Right atrium auricular region (tissue), 2 donors: Measurements from ENCODE around the gene IKZF1. TPM values are rescaled to one million over a fixed set of nuclear protein-coding genes. Genes with fewer than 3 reads are reported as not detected.

Experiments used
- DNase-seq: peaks from one replicate; pipeline ENCODE4 v3.0.0-alpha.2; 2019; ENCODE audit warnings: low spot score
- H3K27ac ChIP-seq, 2 donors: fragments of 200-600 bp; sonication (generic); 1 replicate in 1 of 2; 2 replicates in 1 of 2; pipeline ENCODE4 v1.5.1; 2016 to 2019
- H3K27me3 ChIP-seq, 2 donors: fragments of 200-600 bp; sonication (generic); one replicate each; pipeline versions ENCODE4 v1.5.1 to v1.6.0; 2017 to 2019
- H3K36me3 ChIP-seq: fragments of 200-600 bp; sonication (generic); one replicate; pipeline ENCODE4 v1.5.1; 2016
- H3K4me1 ChIP-seq, 2 donors: fragments of 200-600 bp; sonication (generic); one replicate each; pipeline versions ENCODE4 v1.5.1 to v1.6.0; 2017 to 2019
- H3K4me3 ChIP-seq, 2 donors: fragments of 200-600 bp; sonication (generic); 1 replicate in 1 of 2; 2 replicates in 1 of 2; pipeline ENCODE4 v1.5.1; 2017 to 2019; ENCODE audit warnings: mild to moderate bottlenecking in 1 of 2, moderate library complexity in 1 of 2
- H3K9me3 ChIP-seq, 2 donors: fragments of 200-600 bp; sonication (generic); one replicate each; pipeline ENCODE4 v1.5.1; 2019
- CTCF ChIP-seq, 2 donors: fragments of 200-600 bp; sonication (generic); IDR thresholded peaks; one replicate each; pipeline ENCODE4 v1.5.1; 2019; ENCODE audit warnings: antibody characterized with exemption in 2 of 2
- total RNA-seq, 2 donors: library from RNA; depleted of rRNA; stranded (reverse); fragments of >200 nt; gene quantifications; one replicate each; pipeline ENCODE4 v1.1.0, GENCODE V29; 2016

Gene IKZF1
- total RNA-seq, 2 donors from 2014 or later = 1.7 to 9.7 TPM

GRCh38 chr7:50276483-50276882 lies 28.0 kb upstream of the IKZF1 start:
- H3K4me1 ChIP-seq = no peaks in the 10 kb centered on the region
- no peak overlapping the region for H3K4me3 ChIP-seq
- no peaks in the 10 kb centered on the region for H3K9me3 ChIP-seq
- no peaks in the 10 kb centered on the region for H3K27me3 ChIP-seq
- TF ChIP-seq CTCF (IDR thresholded peaks at IDR 0.05) = no peak
- H3K36me3 ChIP-seq = no peaks in the 10 kb centered on the region
- DNase-seq = no peak
- H3K27ac ChIP-seq = no peak overlapping the region

- Histone ChIP-seq H3K9me3 (no peaks in the 10 kb centered on the region), H3K36me3 (no peaks in the 10 kb centered on the region), H3K27me3 (no peaks in the 10 kb centered on the region), H3K4me3 (no peak overlapping the region), H3K4me1 (no peaks in the 10 kb centered on the region), H3K27ac (no peak overlapping the region)
- no peak for TF ChIP-seq CTCF (IDR thresholded peaks at IDR 0.05)
- DNase-seq = no peak
Measured at GRCh38 chr7:50278120-50278519, 26.4 kb upstream of the IKZF1 start.

GRCh38 chr7:50281680-50282445 lies 22.7 kb upstream of the IKZF1 start:
- Histone ChIP-seq H3K4me1 (no peaks in the 10 kb centered on the region), H3K4me3 (no peak overlapping the region), H3K9me3 (no peaks in the 10 kb centered on the region), H3K27ac (no peak overlapping the region), H3K36me3 (no peaks in the 10 kb centered on the region), H3K27me3 (no peaks in the 10 kb centered on the region)
- TF ChIP-seq CTCF (IDR thresholded peaks at IDR 0.05) = no peak
- DNase-seq = no peak

GRCh38 chr7:50282813-50283605 lies 21.5 kb upstream of the IKZF1 start:
- H3K4me1 ChIP-seq = no peaks in the 10 kb centered on the region
- no peaks in the 10 kb centered on the region for H3K27me3 ChIP-seq
- no peak for TF ChIP-seq CTCF (IDR thresholded peaks at IDR 0.05)
- H3K27ac ChIP-seq = no peak overlapping the region
- no peak for DNase-seq
- no peaks in the 10 kb centered on the region for H3K36me3 ChIP-seq
- no peaks in the 10 kb centered on the region for H3K9me3 ChIP-seq
- no peak overlapping the region for H3K4me3 ChIP-seq

- no peaks in the 10 kb centered on the region for H3K27me3 ChIP-seq
- no peak overlapping the region for H3K4me3 ChIP-seq
- no peak overlapping the region for H3K27ac ChIP-seq
- no peak for TF ChIP-seq CTCF (IDR thresholded peaks at IDR 0.05)
- no peaks in the 10 kb centered on the region for H3K36me3 ChIP-seq
- H3K4me1 ChIP-seq = no peaks in the 10 kb centered on the region
- no peak for DNase-seq
- H3K9me3 ChIP-seq = no peaks in the 10 kb centered on the region
Measured at GRCh38 chr7:50283731-50284130, 20.8 kb upstream of the IKZF1 start.
